Calu3 (cell line): Measurements from ENCODE around the gene ARL4A. TPM values are rescaled to one million over a fixed set of nuclear protein-coding genes. Genes with fewer than 3 reads are reported as not detected.

Source experiments
- BruUV-seq: library from RNA; stranded (reverse); fragments of 400-500 nt; replicated peaks from 2 replicates; lab custom pipeline; 2021; lab: Mats Ljungman, UMichigan
- CTCF ChIA-PET: fragments of 300-600 bp; sonication (Branson Sonifier 250); formaldehyde crosslinking; loops from one replicate; lab custom pipeline; 2022; ENCODE audit warnings: antibody characterized with exemption; lab: Charles Lee
- DNase-seq: peaks from one replicate; pipeline ENCODE4 v3.0.0; 2022
- H3K27ac Mint-ChIP-seq: one replicate; pipeline ENCODE4 v1.8.0; 2022; ENCODE audit warnings: mixed read lengths; ENCODE audit not compliant: unreplicated experiment
- H3K27me3 Mint-ChIP-seq: one replicate; pipeline ENCODE4 v1.8.0; 2022; ENCODE audit warnings: mixed read lengths; ENCODE audit not compliant: unreplicated experiment
- H3K36me3 Mint-ChIP-seq: one replicate; pipeline ENCODE4 v1.8.0; 2022; ENCODE audit warnings: mild to moderate bottlenecking, moderate library complexity, mixed read lengths; ENCODE audit not compliant: insufficient read depth, unreplicated experiment
- H3K4me1 Mint-ChIP-seq: one replicate; pipeline ENCODE4 v1.8.0; 2022; ENCODE audit warnings: mild to moderate bottlenecking, low read depth, mixed read lengths; ENCODE audit not compliant: unreplicated experiment
- H3K4me3 Mint-ChIP-seq: one replicate; pipeline ENCODE4 v1.8.0; 2022; ENCODE audit warnings: mild to moderate bottlenecking, low read depth, moderate library complexity, mixed read lengths; ENCODE audit not compliant: unreplicated experiment
- H3K9me3 Mint-ChIP-seq: one replicate; pipeline ENCODE4 v1.8.0; 2022; ENCODE audit warnings: low read depth, mixed read lengths; ENCODE audit not compliant: unreplicated experiment
- CTCF ChIP-seq: fragments of 200-600 bp; IDR thresholded peaks from one replicate; pipeline ENCODE4 v1.8.0; 2022; ENCODE audit warnings: antibody characterized with exemption; ENCODE audit not compliant: unreplicated experiment
- intact Hi-C: fragments of 100-400 bp; cut with micrococcal nuclease; formaldehyde crosslinking; loops from one replicate; pipeline ENCODE4 v1.10.0; 2022; ENCODE audit not compliant: unreplicated experiment
- total RNA-seq: library from RNA; stranded (reverse); gene quantifications from 2 replicates; pipeline ENCODE4 v1.2.3, GENCODE V29; 2022

Gene ARL4A
- total RNA-seq, 1 experiment from 2014 or later, result 31.9 TPM

DNA sequence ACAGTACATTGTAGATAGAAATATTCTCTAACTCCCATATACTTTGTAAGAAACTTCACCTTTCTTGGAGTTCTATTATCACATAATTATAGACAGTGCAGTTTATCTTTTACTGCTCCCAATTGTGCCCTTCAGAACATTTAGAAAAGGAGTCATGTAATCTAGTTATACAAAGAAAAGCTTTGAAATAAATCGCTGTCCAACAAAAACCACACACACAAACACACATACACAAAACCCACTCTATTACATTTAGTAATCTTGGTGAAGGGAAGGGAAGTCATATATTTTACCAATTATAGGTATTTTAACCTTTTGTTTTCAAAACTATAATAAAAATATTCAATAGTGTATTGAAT is 26.9 kb downstream of the ARL4A start:
- no peaks in the 10 kb centered on the region for H3K9me3 Mint-ChIP-seq
- intact Hi-C loops, result no loop called here

GRCh38 chr7:12715372-12716133 is 28.1 kb downstream of the ARL4A start:
- no TSS peak for BruUV-seq
- DNase-seq, result peak; percentile 69
- Mint-ChIP-seq H3K4me3 (peak overlapping the region; percentile 61), H3K9me3 (no peaks in the 10 kb centered on the region), H3K27me3 (no peaks in the 10 kb centered on the region), H3K4me1 (peaks cover 55% of the 10 kb centered on the region), H3K27ac (peak overlapping the region; percentile 45), H3K36me3 (no peaks in the 10 kb centered on the region)
- CTCF ChIA-PET, result interaction anchor here (0.6 to 2.5 kb wide), 5 partner anchors 10 to 29 kb away, joined by 3 to 26 read pairs (median 7); partner anchors contain the start of gene ARL4A
- no peak for TF ChIP-seq CTCF
- intact Hi-C loops, result no loop called here

More for the DNA sequence above, 26.9 kb downstream of the ARL4A start:
- no peak for TF ChIP-seq CTCF
- no peak for DNase-seq
- H3K4me1 Mint-ChIP-seq, result peaks cover 52% of the 10 kb centered on the region
- no peaks in the 10 kb centered on the region for H3K36me3 Mint-ChIP-seq
- no peaks in the 10 kb centered on the region for H3K27me3 Mint-ChIP-seq
- no peak overlapping the region for H3K27ac Mint-ChIP-seq
- no TSS peak for BruUV-seq
- H3K4me3 Mint-ChIP-seq, result no peak overlapping the region
- CTCF ChIA-PET, result interaction anchor here (2.5 kb wide), 1 partner anchor 28 kb away, joined by 26 read pairs; the partner anchor contains the start of gene ARL4A

- H3K9me3 Mint-ChIP-seq, result no peaks in the 10 kb centered on the region
- TF ChIP-seq CTCF, result no peak
- H3K27ac Mint-ChIP-seq, result peak overlapping the region; percentile 45
- peaks cover 55% of the 10 kb centered on the region for H3K4me1 Mint-ChIP-seq
- no peak for DNase-seq
- H3K27me3 Mint-ChIP-seq, result no peaks in the 10 kb centered on the region
- BruUV-seq, result no TSS peak
- intact Hi-C loops, result no loop called here
- peak overlapping the region; percentile 61 for H3K4me3 Mint-ChIP-seq
- H3K36me3 Mint-ChIP-seq, result no peaks in the 10 kb centered on the region
- CTCF ChIA-PET, result interaction anchor here (0.6 to 2.5 kb wide), 5 partner anchors 10 to 29 kb away, joined by 3 to 26 read pairs (median 7); partner anchors contain the start of gene ARL4A
Observed at GRCh38 chr7:12716134-12716681, 28.8 kb downstream of the ARL4A start.

DNA sequence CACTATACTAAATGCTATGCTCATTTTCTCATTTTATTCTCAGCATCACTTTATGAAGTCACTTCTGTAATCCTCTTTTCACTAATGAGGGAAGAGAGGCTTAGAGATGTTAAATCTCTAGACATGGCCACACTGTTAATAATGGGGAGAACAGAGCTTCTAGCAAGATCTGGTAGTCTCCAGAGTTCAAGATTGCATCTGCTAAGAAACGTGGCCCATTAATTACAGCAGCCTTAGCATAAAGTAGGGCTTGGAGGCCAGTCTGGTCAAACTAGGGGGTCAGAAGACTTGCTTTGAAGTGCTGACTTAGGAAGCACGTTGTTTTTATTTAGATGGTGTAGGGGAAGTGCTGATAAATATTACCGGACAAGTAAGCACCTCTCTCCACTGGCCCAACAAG is 29.3 kb downstream of the ARL4A start:
- no peak for TF ChIP-seq CTCF
- BruUV-seq, result no TSS peak
- Mint-ChIP-seq H3K9me3 (no peaks in the 10 kb centered on the region), H3K4me1 (peaks cover 57% of the 10 kb centered on the region), H3K4me3 (no peak overlapping the region), H3K36me3 (no peaks in the 10 kb centered on the region), H3K27ac (no peak overlapping the region), H3K27me3 (no peaks in the 10 kb centered on the region)
- intact Hi-C loops, result no loop called here
- CTCF ChIA-PET, result interaction anchor here (2.5 kb wide), 2 partner anchors 21 to 30 kb away, joined by 8 to 26 read pairs; partner anchors contain the start of gene ARL4A
- no peak for DNase-seq
